ENCODE measurements around the gene LRG1.

- TF ChIP-seq, protein P1, sequence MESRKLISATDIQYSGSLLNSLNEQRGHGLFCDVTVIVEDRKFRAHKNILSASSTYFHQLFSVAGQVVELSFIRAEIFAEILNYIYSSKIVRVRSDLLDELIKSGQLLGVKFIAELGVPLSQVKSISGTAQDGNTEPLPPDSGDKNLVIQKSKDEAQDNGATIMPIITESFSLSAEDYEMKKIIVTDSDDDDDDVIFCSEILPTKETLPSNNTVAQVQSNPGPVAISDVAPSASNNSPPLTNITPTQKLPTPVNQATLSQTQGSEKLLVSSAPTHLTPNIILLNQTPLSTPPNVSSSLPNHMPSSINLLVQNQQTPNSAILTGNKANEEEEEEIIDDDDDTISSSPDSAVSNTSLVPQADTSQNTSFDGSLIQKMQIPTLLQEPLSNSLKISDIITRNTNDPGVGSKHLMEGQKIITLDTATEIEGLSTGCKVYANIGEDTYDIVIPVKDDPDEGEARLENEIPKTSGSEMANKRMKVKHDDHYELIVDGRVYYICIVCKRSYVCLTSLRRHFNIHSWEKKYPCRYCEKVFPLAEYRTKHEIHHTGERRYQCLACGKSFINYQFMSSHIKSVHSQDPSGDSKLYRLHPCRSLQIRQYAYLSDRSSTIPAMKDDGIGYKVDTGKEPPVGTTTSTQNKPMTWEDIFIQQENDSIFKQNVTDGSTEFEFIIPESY (IDR thresholded peaks at IDR 0.05) = no peak
- TF ChIP-seq RAD21 (IDR thresholded peaks at IDR 0.05) (no peak), YY1 (IDR thresholded peaks at IDR 0.05) (no peak)
- TF ChIP-seq, protein P2, sequence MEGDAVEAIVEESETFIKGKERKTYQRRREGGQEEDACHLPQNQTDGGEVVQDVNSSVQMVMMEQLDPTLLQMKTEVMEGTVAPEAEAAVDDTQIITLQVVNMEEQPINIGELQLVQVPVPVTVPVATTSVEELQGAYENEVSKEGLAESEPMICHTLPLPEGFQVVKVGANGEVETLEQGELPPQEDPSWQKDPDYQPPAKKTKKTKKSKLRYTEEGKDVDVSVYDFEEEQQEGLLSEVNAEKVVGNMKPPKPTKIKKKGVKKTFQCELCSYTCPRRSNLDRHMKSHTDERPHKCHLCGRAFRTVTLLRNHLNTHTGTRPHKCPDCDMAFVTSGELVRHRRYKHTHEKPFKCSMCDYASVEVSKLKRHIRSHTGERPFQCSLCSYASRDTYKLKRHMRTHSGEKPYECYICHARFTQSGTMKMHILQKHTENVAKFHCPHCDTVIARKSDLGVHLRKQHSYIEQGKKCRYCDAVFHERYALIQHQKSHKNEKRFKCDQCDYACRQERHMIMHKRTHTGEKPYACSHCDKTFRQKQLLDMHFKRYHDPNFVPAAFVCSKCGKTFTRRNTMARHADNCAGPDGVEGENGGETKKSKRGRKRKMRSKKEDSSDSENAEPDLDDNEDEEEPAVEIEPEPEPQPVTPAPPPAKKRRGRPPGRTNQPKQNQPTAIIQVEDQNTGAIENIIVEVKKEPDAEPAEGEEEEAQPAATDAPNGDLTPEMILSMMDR (IDR thresholded peaks at IDR 0.05; ENCODE audit: low read depth, low read length, missing input control) = no peak
- TF ChIP-seq, protein P3, sequence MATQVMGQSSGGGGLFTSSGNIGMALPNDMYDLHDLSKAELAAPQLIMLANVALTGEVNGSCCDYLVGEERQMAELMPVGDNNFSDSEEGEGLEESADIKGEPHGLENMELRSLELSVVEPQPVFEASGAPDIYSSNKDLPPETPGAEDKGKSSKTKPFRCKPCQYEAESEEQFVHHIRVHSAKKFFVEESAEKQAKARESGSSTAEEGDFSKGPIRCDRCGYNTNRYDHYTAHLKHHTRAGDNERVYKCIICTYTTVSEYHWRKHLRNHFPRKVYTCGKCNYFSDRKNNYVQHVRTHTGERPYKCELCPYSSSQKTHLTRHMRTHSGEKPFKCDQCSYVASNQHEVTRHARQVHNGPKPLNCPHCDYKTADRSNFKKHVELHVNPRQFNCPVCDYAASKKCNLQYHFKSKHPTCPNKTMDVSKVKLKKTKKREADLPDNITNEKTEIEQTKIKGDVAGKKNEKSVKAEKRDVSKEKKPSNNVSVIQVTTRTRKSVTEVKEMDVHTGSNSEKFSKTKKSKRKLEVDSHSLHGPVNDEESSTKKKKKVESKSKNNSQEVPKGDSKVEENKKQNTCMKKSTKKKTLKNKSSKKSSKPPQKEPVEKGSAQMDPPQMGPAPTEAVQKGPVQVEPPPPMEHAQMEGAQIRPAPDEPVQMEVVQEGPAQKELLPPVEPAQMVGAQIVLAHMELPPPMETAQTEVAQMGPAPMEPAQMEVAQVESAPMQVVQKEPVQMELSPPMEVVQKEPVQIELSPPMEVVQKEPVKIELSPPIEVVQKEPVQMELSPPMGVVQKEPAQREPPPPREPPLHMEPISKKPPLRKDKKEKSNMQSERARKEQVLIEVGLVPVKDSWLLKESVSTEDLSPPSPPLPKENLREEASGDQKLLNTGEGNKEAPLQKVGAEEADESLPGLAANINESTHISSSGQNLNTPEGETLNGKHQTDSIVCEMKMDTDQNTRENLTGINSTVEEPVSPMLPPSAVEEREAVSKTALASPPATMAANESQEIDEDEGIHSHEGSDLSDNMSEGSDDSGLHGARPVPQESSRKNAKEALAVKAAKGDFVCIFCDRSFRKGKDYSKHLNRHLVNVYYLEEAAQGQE (IDR thresholded peaks at IDR 0.05) = no peak
- TF ChIP-seq, protein P4, sequence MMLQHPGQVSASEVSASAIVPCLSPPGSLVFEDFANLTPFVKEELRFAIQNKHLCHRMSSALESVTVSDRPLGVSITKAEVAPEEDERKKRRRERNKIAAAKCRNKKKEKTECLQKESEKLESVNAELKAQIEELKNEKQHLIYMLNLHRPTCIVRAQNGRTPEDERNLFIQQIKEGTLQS (IDR thresholded peaks at IDR 0.05) = no peak
- TF ChIP-seq, protein P5, sequence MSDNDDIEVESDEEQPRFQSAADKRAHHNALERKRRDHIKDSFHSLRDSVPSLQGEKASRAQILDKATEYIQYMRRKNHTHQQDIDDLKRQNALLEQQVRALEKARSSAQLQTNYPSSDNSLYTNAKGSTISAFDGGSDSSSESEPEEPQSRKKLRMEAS (IDR thresholded peaks at IDR 0.05) = no peak
Observed at GRCh38 chr19:4582980-4583842, 43.4 kb upstream of the LRG1 start.
